ACC112 (cell line): ENCODE results near the gene UBQLN4.
A peak's percentile ranks its signal among the peaks of the same experiment; 100 is the strongest.

Source experiments
- H2AFZ ChIP-seq: fragments of 200-600 bp; sonication (generic); one replicate; pipeline ENCODE4 v1.6.0; 2017; ENCODE audit warnings: antibody characterized with exemption, low read length; ENCODE audit not compliant: unreplicated experiment
- H3K27ac ChIP-seq: fragments of 200-600 bp; sonication (generic); 2 replicates; pipeline ENCODE4 v1.5.1; 2014; ENCODE audit warnings: low read depth, mild to moderate bottlenecking, antibody characterized with exemption, low read length, moderate library complexity
- H3K27me3 ChIP-seq: fragments of 200-600 bp; sonication (generic); 2 replicates; pipeline ENCODE4 v1.6.1; 2014; ENCODE audit warnings: mild to moderate bottlenecking, antibody characterized with exemption, low read length, moderate library complexity, mixed read lengths; ENCODE audit not compliant: insufficient read depth
- H3K36me3 ChIP-seq: fragments of 200-600 bp; sonication (generic); 2 replicates; pipeline ENCODE4 v1.6.1; 2016; ENCODE audit warnings: mild to moderate bottlenecking, antibody characterized with exemption, low read length, moderate library complexity, mixed read lengths; ENCODE audit not compliant: insufficient read depth
- H3K4me1 ChIP-seq: fragments of 200-600 bp; sonication (generic); one replicate; pipeline ENCODE4 v1.6.1; 2016; ENCODE audit warnings: low read length, mixed read lengths; ENCODE audit not compliant: insufficient read depth, unreplicated experiment, control insufficient read depth
- H3K4me3 ChIP-seq: fragments of 200-600 bp; sonication (generic); 2 replicates; pipeline ENCODE4 v1.5.1; 2014; ENCODE audit warnings: mild to moderate bottlenecking, low read depth, low read length
- H3K79me2 ChIP-seq: fragments of 200-600 bp; sonication (generic); one replicate; pipeline ENCODE4 v1.6.0; 2016; ENCODE audit warnings: low read length; ENCODE audit not compliant: control insufficient read depth, unreplicated experiment, insufficient read depth

The UBQLN4 gene

GRCh38 chr1:156091610-156092009 is 38.0 kb upstream of the UBQLN4 start:
- H3K27me3 ChIP-seq = no peaks in the 10 kb centered on the region
- H3K4me3 ChIP-seq = no peak overlapping the region
- H3K4me1 ChIP-seq = peaks cover 12% of the 10 kb centered on the region
- H3K27ac ChIP-seq = no peak overlapping the region
- no peaks in the 10 kb centered on the region for H3K36me3 ChIP-seq
- no peak overlapping the region for H2AFZ ChIP-seq
- H3K79me2 ChIP-seq = no peaks in the 10 kb centered on the region

GRCh38 chr1:156090840-156091188 is 37.2 kb upstream of the UBQLN4 start:
- Histone ChIP-seq H3K79me2 (no peaks in the 10 kb centered on the region), H3K27me3 (no peaks in the 10 kb centered on the region), H3K4me1 (peaks cover 9% of the 10 kb centered on the region), H3K27ac (no peak overlapping the region), H3K36me3 (no peaks in the 10 kb centered on the region), H3K4me3 (no peak overlapping the region), H2AFZ (no peak overlapping the region)

- Histone ChIP-seq H3K4me3 (no peak overlapping the region), H3K36me3 (no peaks in the 10 kb centered on the region), H3K4me1 (peaks cover 6% of the 10 kb centered on the region), H3K27ac (no peak overlapping the region), H3K27me3 (no peaks in the 10 kb centered on the region), H3K79me2 (no peaks in the 10 kb centered on the region), H2AFZ (no peak overlapping the region)
These were observed 36.7 kb upstream of the UBQLN4 start for GRCh38 chr1:156090138-156090839.

GRCh38 chr1:156089704-156090103 is 36.1 kb upstream of the UBQLN4 start:
- peaks cover 6% of the 10 kb centered on the region for H3K4me1 ChIP-seq
- no peak overlapping the region for H3K27ac ChIP-seq
- H3K36me3 ChIP-seq = no peaks in the 10 kb centered on the region
- no peaks in the 10 kb centered on the region for H3K27me3 ChIP-seq
- H3K79me2 ChIP-seq = no peaks in the 10 kb centered on the region
- no peak overlapping the region for H3K4me3 ChIP-seq
- H2AFZ ChIP-seq = no peak overlapping the region

GRCh38 chr1:156086256-156086662 is 32.7 kb upstream of the UBQLN4 start:
- Histone ChIP-seq H3K79me2 (no peaks in the 10 kb centered on the region), H3K4me1 (peaks cover 6% of the 10 kb centered on the region), H3K27me3 (no peaks in the 10 kb centered on the region), H3K36me3 (no peaks in the 10 kb centered on the region), H3K4me3 (no peak overlapping the region), H3K27ac (no peak overlapping the region), H2AFZ (no peak overlapping the region)

GRCh38 chr1:156083800-156084790 is 30.5 kb upstream of the UBQLN4 start:
- no peak overlapping the region; the same call in 1 of the 2 replicates for H3K4me3 ChIP-seq
- H3K4me1 ChIP-seq = peaks cover 11% of the 10 kb centered on the region
- H3K79me2 ChIP-seq = no peaks in the 10 kb centered on the region
- no peak overlapping the region for H3K27ac ChIP-seq
- H3K36me3 ChIP-seq = no peaks in the 10 kb centered on the region
- no peaks in the 10 kb centered on the region for H3K27me3 ChIP-seq
- no peak overlapping the region for H2AFZ ChIP-seq

- no peak within 1 kb of the TSS for H3K27ac ChIP-seq
- H2AFZ ChIP-seq = peak within 1 kb of the TSS; percentile 77
- no peaks in the 10 kb centered on the region for H3K79me2 ChIP-seq
- peak within 1 kb of the TSS; percentile 82 for H3K4me3 ChIP-seq
- H3K4me1 ChIP-seq = peaks cover 11% of the 10 kb centered on the region
- no peaks in the 10 kb centered on the region for H3K27me3 ChIP-seq
- H3K36me3 ChIP-seq = no peaks in the 10 kb centered on the region
These were observed 28.9 kb upstream of the UBQLN4 start, which contains the start of gene MEX3A for GRCh38 chr1:156082309-156083091. Gene MEX3A, minus strand, starts transcription at chr1:156082465. Its CDS starts 467 bp downstream, at chr1:156081998.

- no peak overlapping the region for H3K27ac ChIP-seq
These were observed 28.3 kb upstream of the UBQLN4 start for GRCh38 chr1:156081917-156082308.

GRCh38 chr1:156081180-156081916 is 27.8 kb upstream of the UBQLN4 start:
- Histone ChIP-seq H2AFZ (no peak overlapping the region), H3K4me3 (peak overlapping the region; percentile 82), H3K4me1 (peaks cover 10% of the 10 kb centered on the region), H3K79me2 (no peaks in the 10 kb centered on the region), H3K36me3 (no peaks in the 10 kb centered on the region), H3K27me3 (no peaks in the 10 kb centered on the region), H3K27ac (no peak overlapping the region)

More at GRCh38 chr1:156081917-156082308, 28.3 kb upstream of the UBQLN4 start:
- Histone ChIP-seq H2AFZ (peak overlapping the region; percentile 74), H3K27me3 (no peaks in the 10 kb centered on the region), H3K79me2 (no peaks in the 10 kb centered on the region), H3K36me3 (no peaks in the 10 kb centered on the region), H3K4me3 (peak overlapping the region; percentile 82), H3K4me1 (peaks cover 11% of the 10 kb centered on the region)

- Histone ChIP-seq H3K27me3 (no peaks in the 10 kb centered on the region), H3K27ac (no peak overlapping the region), H3K4me1 (peaks cover 9% of the 10 kb centered on the region), H3K36me3 (no peaks in the 10 kb centered on the region), H2AFZ (no peak overlapping the region), H3K4me3 (peak overlapping the region; percentile 72), H3K79me2 (no peaks in the 10 kb centered on the region)
These were observed 27.2 kb upstream of the UBQLN4 start for GRCh38 chr1:156080863-156081179.
